ENCODE data around the gene CSH1.
A peak's percentile ranks its signal among the peaks of the same experiment; 100 is the strongest.
"Not testable (repeated sequence)": the region's sequence is repeated elsewhere in the genome, so short reads cannot be mapped to it uniquely, and the experiment has no call there.

The CSH1 gene

GRCh38 chr17:63898899-63899798, 2.8 kb upstream of the CSH1 start:
- peak; percentile 33 to 49 for DNase-seq

GRCh38 chr17:63894821-63895220, 1.6 kb downstream of the CSH1 start:
- DNase-seq: not testable (repeated sequence)

- DNase-seq: not testable (repeated sequence)
Observed at GRCh38 chr17:63894021-63894420, 2.4 kb downstream of the CSH1 start.

GRCh38 chr17:63892316-63893037, 3.9 kb downstream of the CSH1 start:
- DNase-seq: not testable (repeated sequence)

GRCh38 chr17:63889026-63889848, 7.1 kb downstream of the CSH1 start:
- DNase-seq: not testable (repeated sequence)

- not testable (repeated sequence) for DNase-seq
Observed at GRCh38 chr17:63885119-63885518, 11.3 kb downstream of the CSH1 start.

GRCh38 chr17:63882626-63883126, 13.7 kb downstream of the CSH1 start:
- not testable (repeated sequence) for DNase-seq

- peak; percentile 67 to 74 for DNase-seq
Observed at GRCh38 chr17:63881935-63882601, 14.3 kb downstream of the CSH1 start, which contains the start of gene GH2. TSS of gene GH2 (minus strand) at chr17:63881944. CDS start at chr17:63881801, 143 bp downstream.

GRCh38 chr17:63881337-63881736, 15.0 kb downstream of the CSH1 start:
- DNase-seq: not testable (repeated sequence)

GRCh38 chr17:63880706-63881105, 15.7 kb downstream of the CSH1 start:
- no peak for DNase-seq

GRCh38 chr17:63878413-63878812, 18.0 kb downstream of the CSH1 start:
- DNase-seq: not testable (repeated sequence)

- not testable (repeated sequence) for DNase-seq
Observed at GRCh38 chr17:63874693-63875092, 21.7 kb downstream of the CSH1 start.

- not testable (repeated sequence) for DNase-seq
Observed at GRCh38 chr17:63874061-63874626, 22.2 kb downstream of the CSH1 start.

- not testable (repeated sequence) for DNase-seq
Observed at GRCh38 chr17:63873577-63873976, 22.8 kb downstream of the CSH1 start, which contains the start of gene CSH2. TSS of gene CSH2 (minus strand) at chr17:63873677. CDS start at chr17:63873614, 63 bp downstream.

- not testable (repeated sequence) for DNase-seq
Observed at GRCh38 chr17:63871646-63872365, 24.6 kb downstream of the CSH1 start.

GRCh38 chr17:63870292-63870665, 26.1 kb downstream of the CSH1 start:
- not testable (repeated sequence) for DNase-seq

GRCh38 chr17:63869491-63870291, 26.7 kb downstream of the CSH1 start:
- DNase-seq: not testable (repeated sequence)

GRCh38 chr17:63866625-63867024, 29.7 kb downstream of the CSH1 start:
- DNase-seq: not testable (repeated sequence)

GRCh38 chr17:63859257-63859656, 37.1 kb downstream of the CSH1 start:
- DNase-seq: no peak

GRCh38 chr17:63856425-63856824, 39.9 kb downstream of the CSH1 start:
- DNase-seq: not testable (repeated sequence)

Measured in activated CD4-positive, alpha-beta T cell treated with anti-CD3 and anti-CD28 coated beads, Interleukin-2, amount 50 U/mL, for 48 hours (primary cell).